ENCODE data around the gene LASP1NB.
A peak's percentile ranks its signal among the peaks of the same experiment; 100 is the strongest.

LASP1NB gene

DNA sequence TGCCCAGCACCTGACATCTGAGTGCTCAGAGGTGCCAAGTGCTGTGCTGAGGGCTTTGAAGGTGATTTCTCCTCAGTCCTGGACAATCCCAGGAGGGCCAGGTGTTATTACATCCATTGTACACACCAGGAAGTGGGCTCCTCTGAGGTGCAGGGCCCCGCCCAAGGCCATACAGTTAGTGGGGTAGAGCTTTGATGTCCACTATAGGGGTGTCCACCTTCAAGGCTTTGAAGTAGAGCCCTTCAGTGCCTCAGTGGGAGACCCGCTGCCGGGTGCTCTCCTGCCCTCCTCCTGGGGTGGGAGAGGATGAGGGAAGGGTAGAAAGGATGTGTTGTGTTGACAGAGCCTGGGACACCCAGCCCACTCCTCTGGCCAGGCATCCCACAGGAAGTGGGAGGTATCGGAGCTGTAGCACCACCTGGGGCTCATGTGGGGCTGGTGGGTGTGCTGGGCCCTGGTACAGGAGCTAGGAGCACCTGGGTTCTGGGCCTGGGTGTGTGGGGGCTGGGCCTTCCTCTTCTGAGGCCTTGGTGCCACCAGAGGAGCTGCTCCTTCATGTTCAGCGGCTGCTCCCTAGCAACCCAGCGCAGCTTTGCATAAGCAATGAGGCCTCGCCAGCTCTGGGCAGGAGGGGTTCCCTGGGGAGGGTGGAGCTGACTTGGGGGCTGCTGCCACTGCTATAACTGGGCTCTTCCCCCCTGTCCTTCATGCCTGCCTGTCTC lies 48.1 kb upstream of the LASP1NB start:
- H2BK12ac ChIP-seq (ENCODE audit: low read depth, low read length), result peak overlapping the region; percentile 21; the same call in 1 of the 2 replicates
- TF ChIP-seq BACH1 (IDR thresholded peaks at IDR 0.05; ENCODE audit: low read length), result no peak
- TF ChIP-seq, protein P1, sequence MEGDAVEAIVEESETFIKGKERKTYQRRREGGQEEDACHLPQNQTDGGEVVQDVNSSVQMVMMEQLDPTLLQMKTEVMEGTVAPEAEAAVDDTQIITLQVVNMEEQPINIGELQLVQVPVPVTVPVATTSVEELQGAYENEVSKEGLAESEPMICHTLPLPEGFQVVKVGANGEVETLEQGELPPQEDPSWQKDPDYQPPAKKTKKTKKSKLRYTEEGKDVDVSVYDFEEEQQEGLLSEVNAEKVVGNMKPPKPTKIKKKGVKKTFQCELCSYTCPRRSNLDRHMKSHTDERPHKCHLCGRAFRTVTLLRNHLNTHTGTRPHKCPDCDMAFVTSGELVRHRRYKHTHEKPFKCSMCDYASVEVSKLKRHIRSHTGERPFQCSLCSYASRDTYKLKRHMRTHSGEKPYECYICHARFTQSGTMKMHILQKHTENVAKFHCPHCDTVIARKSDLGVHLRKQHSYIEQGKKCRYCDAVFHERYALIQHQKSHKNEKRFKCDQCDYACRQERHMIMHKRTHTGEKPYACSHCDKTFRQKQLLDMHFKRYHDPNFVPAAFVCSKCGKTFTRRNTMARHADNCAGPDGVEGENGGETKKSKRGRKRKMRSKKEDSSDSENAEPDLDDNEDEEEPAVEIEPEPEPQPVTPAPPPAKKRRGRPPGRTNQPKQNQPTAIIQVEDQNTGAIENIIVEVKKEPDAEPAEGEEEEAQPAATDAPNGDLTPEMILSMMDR (IDR thresholded peaks at IDR 0.05; ENCODE audit: control extremely low read depth in 1 of 3, insufficient read depth in 1 of 3, low read depth in 1 of 3, low read length in 3 of 3), result peak in 1 of 3 experiments; percentile 3; a peak in 1 of 4 replicates

More for the DNA sequence above, 48.1 kb upstream of the LASP1NB start:
- H3K4ac ChIP-seq (replicated peaks; ENCODE audit: insufficient read length, low read depth, low read length), result no peak overlapping the region
- H2AFZ ChIP-seq (ENCODE audit: low read length), result no peak overlapping the region
- H3K18ac ChIP-seq (ENCODE audit: extremely low read depth, low read length), result peak overlapping the region; percentile 73; the same call in 1 of the 2 replicates
- peaks cover 25 to 84% of the 10 kb centered on the region in 2 experiments for H3K79me2 ChIP-seq (ENCODE audit: control insufficient read depth in 1 of 2, insufficient read depth in 2 of 2, low read length in 2 of 2)
- peaks cover 25% of the 10 kb centered on the region for H3K79me1 ChIP-seq (ENCODE audit: low read depth, low read length)
- H3K36me3 ChIP-seq (ENCODE audit: control insufficient read depth in 2 of 4, insufficient read depth in 4 of 4, low read length in 3 of 4), result peaks cover 0 to 3% (median 1%) of the 10 kb centered on the region in 4 experiments; a peak in 3 of 8 replicates
- FAIRE-seq (no peak), DNase-seq (ENCODE audit: low read depth in 1 of 2, low spot score in 2 of 2) (no peak)
- peak overlapping the region; percentile 37 for H4K8ac ChIP-seq (ENCODE audit: extremely low read depth, insufficient read depth, low read length)
- H3K27ac ChIP-seq (ENCODE audit: low read depth, low read length), result no peak overlapping the region
- H3K23me2 ChIP-seq (ENCODE audit: low read depth, low read length), result peaks cover 2% of the 10 kb centered on the region; the same call in 1 of the 2 replicates
- peak overlapping the region; percentile 80; the same call in 1 of the 2 replicates for H2BK20ac ChIP-seq (ENCODE audit: low read length)
- H3K4me3 ChIP-seq (ENCODE audit: extremely low read depth in 1 of 4, insufficient read depth in 2 of 4, low read depth in 3 of 4, low read length in 4 of 4), result peak overlapping the region in 1 of 4 experiments; percentile 33; a peak in 1 of 8 replicates
- no peaks in the 10 kb centered on the region for H3K9me3 ChIP-seq (ENCODE audit: insufficient read depth in 2 of 2, low read depth in 1 of 2, low read length in 1 of 2)
- peak overlapping the region; percentile 27 for H3K56ac ChIP-seq (replicated peaks; ENCODE audit: insufficient read length, low read depth, low read length)
- 68% methylated on average over 7 of the region's 7 CpGs; no CpG with 5 or more reads in 1 of the 2 experiments for WGBS, 2 experiments (ENCODE audit: extremely low coverage in 1 of 2, insufficient coverage in 1 of 2, insufficient read length in 1 of 2, insufficient replicate concordance in 2 of 2, low coverage in 1 of 2, low lambda C conversion rate in 2 of 2, missing lambda C conversion rate in 1 of 2)
- H3K14ac ChIP-seq (ENCODE audit: insufficient read length), result no peak overlapping the region
- CTCF ChIA-PET (ENCODE audit: partially characterized antibody), result interaction anchor here (0.6 to 1.2 kb wide), 5 partner anchors 10 to 359 kb away, joined by 3 to 6 read pairs (median 4); partner anchors contain the start of gene LASP1NB
- H3K4me2 ChIP-seq (ENCODE audit: insufficient read depth in 1 of 2, low read depth in 2 of 2, low read length in 2 of 2), result peak overlapping the region; percentile 38 to 52; a peak in 3 of 4 replicates
- peak overlapping the region; percentile 10 for H2BK120ac ChIP-seq (replicated peaks; ENCODE audit: low read depth, low read length)
- H3K9ac ChIP-seq (replicated peaks in 1 of 4; ENCODE audit: extremely low read depth in 1 of 4, low read depth in 3 of 4, low read length in 3 of 4), result peak overlapping the region in 1 of 4 experiments; percentile 32; a peak in 1 of 7 replicates
- H2AK5ac ChIP-seq (ENCODE audit: low read depth, low read length), result peak overlapping the region; percentile 54; the same call in 1 of the 2 replicates
- H3K27me3 ChIP-seq (replicated peaks in 1 of 4; ENCODE audit: control insufficient read depth in 3 of 4, extremely low read depth in 1 of 4, insufficient read depth in 3 of 4, low read length in 3 of 4), result no peaks in the 10 kb centered on the region
- peak overlapping the region; percentile 66 for H4K91ac ChIP-seq (replicated peaks; ENCODE audit: insufficient read length, low read length)
- peaks cover 22 to 58% (median 38%) of the 10 kb centered on the region in 4 experiments for H3K4me1 ChIP-seq (replicated peaks in 1 of 4; ENCODE audit: control insufficient read depth in 3 of 4, insufficient read depth in 4 of 4, low read length in 3 of 4)
- H2BK15ac ChIP-seq (ENCODE audit: low read length), result peak overlapping the region; percentile 55; the same call in 1 of the 2 replicates
- no peak overlapping the region for H3K23ac ChIP-seq (ENCODE audit: insufficient read length)
- H4K20me1 ChIP-seq (replicated peaks in 1 of 2; ENCODE audit: control insufficient read depth in 1 of 2, insufficient read depth in 2 of 2, low read length in 2 of 2), result peaks cover 2 to 4% of the 10 kb centered on the region in 2 experiments
- POLR2A ChIA-PET (ENCODE audit: partially characterized antibody), result interaction anchor here (0.6 to 24.3 kb wide), 4 partner anchors 6 to 41 kb away, joined by 3 to 468 read pairs (median 74); partner anchors contain the start of genes LASP1 and RPL23
- peak overlapping the region; percentile 91 for H2BK5ac ChIP-seq (ENCODE audit: low read depth, low read length)
- H4K5ac ChIP-seq (ENCODE audit: insufficient read length, low read depth, low read length), result peak overlapping the region; percentile 59
